Breast epithelium (tissue), 3 donors: Measurements from ENCODE around the gene AFF3.

Experiments
- CTCF ChIP-seq, 3 donors: fragments of 450-650 bp; IDR thresholded peaks; one replicate each; pipeline ENCODE4 v1.5.1; 2016 to 2017; ENCODE audit warnings: antibody characterized with exemption in 3 of 3, mild to moderate bottlenecking in 3 of 3, moderate library complexity in 3 of 3
- POLR2A ChIP-seq: fragments of 450-650 bp; IDR thresholded peaks from one replicate; pipeline ENCODE4 v1.6.1; 2016; ENCODE audit warnings: antibody characterized with exemption, mild to moderate bottlenecking, moderate library complexity

GRCh38 chr2:99611786-99612185 is 530.6 kb downstream of the AFF3 start:
- TF ChIP-seq CTCF (IDR thresholded peaks at IDR 0.05) (no peak), POLR2A (no peak)
